ENCODE measurements around the gene GGTLC1.

- TF ChIP-seq, protein P1, sequence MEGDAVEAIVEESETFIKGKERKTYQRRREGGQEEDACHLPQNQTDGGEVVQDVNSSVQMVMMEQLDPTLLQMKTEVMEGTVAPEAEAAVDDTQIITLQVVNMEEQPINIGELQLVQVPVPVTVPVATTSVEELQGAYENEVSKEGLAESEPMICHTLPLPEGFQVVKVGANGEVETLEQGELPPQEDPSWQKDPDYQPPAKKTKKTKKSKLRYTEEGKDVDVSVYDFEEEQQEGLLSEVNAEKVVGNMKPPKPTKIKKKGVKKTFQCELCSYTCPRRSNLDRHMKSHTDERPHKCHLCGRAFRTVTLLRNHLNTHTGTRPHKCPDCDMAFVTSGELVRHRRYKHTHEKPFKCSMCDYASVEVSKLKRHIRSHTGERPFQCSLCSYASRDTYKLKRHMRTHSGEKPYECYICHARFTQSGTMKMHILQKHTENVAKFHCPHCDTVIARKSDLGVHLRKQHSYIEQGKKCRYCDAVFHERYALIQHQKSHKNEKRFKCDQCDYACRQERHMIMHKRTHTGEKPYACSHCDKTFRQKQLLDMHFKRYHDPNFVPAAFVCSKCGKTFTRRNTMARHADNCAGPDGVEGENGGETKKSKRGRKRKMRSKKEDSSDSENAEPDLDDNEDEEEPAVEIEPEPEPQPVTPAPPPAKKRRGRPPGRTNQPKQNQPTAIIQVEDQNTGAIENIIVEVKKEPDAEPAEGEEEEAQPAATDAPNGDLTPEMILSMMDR (IDR thresholded peaks at IDR 0.05) = no peak
- TF ChIP-seq POLR2A (IDR thresholded peaks at IDR 0.05) = no peak
Observed at GRCh38 chr20:24033565-24033964, 45.0 kb upstream of the GGTLC1 start.

Measured in thyroid gland (tissue), 4 donors.